ENCODE data around the gene CLIC1.

Gene CLIC1

GRCh38 chr6:31737991-31738979 is 2.0 kb upstream of the CLIC1 start:
- peak; percentile 48 for DNase-seq (ENCODE audit: low read depth, low spot score)

DNA sequence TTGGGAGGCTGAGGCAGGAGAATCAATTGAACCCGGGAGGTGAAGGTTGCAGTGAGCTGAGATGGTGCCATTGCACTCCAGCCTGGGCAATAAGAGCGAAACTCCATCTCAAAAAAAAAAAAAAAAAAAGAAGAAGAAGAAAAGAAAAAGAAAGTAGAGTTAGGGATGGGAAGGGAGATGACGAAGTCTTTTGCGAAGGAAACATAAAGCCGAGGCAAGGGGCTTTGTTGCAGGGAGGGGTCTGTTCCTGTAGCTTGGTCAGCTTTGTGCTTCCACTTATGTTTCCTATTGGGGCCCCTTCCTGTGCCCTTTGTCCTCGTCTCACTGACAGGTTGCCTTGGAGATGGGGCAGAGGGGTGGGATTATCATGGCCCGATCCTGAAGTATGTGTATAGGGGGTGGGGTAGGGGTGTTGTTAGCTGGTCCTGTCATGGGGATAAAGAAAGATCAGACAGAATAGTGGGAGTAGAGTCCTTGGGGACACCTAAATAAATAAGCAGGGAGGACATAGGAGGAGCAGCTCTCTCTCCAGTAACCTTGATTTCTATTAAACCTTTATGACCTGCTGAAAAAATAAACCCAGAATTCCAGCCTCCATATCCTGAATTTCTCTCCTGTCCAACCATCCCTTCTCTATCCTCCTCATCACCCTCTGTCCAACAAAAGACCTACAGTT is 1.1 kb upstream of the CLIC1 start:
- no peak for DNase-seq (ENCODE audit: low read depth, low spot score)

DNA sequence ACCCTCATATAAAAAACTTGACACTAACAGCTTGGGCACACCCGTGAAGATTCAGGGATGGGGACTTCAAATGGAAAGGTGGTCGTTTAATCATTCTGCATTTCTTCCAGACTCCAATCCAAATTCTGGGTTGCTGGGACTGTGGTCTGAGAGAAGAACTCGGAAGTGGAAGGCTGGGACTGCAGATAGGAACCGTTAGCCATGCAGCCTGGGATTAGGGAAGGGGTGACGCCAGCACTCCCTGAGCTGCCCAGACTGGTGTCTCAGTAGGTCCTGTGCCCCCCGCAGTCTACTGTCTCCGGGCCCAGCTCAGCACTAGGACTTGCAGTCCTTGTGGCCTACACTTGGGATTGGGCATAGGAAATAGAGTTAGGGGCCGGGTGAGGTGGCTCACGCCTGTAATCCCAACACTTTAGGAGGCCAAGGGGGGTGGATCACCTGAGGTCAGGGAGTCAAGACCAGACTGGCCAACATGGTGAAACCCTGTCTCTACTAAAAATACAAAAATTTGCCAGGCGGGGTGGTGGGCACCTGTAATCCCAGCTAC is 511 bp upstream of the CLIC1 start:
- no peak for DNase-seq (ENCODE audit: low read depth, low spot score)

- peak; percentile 39 for DNase-seq (ENCODE audit: low read depth, low spot score)
Measured at GRCh38 chr6:31734821-31735406, 1.4 kb downstream of the CLIC1 start.

DNA sequence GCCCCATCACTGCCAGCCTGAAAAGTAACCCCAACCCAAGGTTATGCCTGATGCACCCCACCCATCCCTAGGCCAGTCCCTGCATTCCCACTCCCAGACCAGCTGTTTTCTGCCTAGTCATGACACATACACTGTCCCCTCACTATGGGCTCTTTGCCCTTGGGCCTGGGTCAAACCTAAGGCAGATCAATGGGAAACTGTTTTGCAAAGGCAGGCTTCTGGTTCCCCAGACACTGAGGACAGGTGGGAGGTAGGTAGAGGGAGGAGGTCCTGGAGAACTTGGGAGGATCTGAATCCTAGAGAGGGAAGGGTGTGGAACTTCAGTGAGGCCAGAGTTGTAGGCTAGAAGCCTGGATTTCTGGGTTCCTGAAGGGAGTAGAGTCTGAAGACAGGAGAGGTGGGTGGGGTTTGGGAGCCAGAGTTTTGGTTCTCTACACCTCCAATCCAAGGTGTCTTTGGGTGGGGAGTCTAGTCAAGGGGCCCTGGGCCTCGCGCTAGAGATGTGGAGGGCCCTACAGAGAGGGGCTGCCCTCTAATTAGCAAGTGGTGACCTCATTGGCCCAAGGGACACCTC is 2.0 kb downstream of the CLIC1 start:
- DNase-seq (ENCODE audit: low read depth, low spot score): no peak

DNA sequence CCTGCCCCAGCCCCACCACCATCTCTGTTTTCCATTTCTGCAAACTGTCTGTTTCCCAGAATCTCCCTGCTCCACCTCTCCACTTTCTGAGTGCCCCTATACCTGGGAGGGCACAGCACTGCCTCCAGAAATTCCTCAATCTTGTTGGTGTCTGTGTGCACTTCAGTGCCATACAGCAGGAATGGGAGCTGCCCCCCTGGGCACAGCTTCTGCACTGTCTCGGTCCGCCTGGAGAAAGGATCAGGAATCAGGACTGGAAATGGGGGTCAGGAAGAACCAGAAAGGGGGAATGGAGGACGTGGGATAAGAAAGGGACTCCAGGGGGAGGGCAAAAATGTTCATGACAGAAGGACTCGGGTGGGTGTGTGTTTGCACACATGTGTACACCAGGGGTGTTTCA is 2.6 kb downstream of the CLIC1 start:
- no peak for DNase-seq (ENCODE audit: low read depth, low spot score)

GRCh38 chr6:31732029-31732428 is 4.3 kb downstream of the CLIC1 start:
- DNase-seq (ENCODE audit: low read depth, low spot score): no peak

- DNase-seq (ENCODE audit: low read depth, low spot score): no peak
Measured at GRCh38 chr6:31730631-31731086, 5.7 kb downstream of the CLIC1 start.

- no peak for DNase-seq (ENCODE audit: low read depth, low spot score)
Measured at GRCh38 chr6:31729979-31730630, 6.2 kb downstream of the CLIC1 start.

- peak; percentile 58 for DNase-seq (ENCODE audit: low read depth, low spot score)
Measured at GRCh38 chr6:31729515-31729978, 6.8 kb downstream of the CLIC1 start.

DNA sequence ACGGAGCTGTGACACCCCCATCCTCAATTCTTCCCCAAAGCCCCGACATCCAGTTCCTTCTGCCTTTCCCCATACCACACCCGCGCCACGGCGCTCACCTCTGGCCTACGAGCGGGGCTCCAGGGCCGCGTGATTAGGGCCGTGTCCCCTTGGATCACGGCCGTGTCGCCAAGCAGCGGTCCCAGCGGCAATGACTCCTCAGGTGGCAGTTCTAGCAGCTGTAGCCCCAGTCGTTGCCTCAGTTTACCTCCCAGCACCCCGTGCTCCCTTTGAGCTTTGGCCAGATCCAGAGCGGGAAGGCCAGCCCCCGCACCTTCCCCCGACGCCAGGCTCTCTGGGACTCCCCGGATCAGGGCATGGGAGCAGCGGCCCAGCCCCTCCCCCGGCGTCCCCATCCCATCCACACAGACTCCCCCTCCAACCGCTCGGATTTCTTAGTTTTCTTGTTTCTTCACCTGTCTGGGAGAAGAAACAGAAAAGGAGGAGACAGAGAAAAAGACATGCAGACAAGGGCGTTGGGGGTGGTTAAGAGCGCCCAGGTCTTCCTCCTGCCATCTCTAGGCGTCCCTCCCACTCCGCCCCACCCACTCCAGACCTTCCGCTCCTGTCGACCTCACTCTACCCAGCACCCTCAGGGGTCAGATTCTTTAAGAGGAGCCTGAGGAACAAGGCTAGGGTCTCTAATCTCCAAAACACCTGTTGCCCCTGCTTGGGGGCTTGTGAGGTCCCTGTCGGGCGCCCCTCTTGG is 7.4 kb downstream of the CLIC1 start, which contains the start of gene DDAH2:
Gene DDAH2, minus strand, starts transcription at position 533 of the 748 bp plus-strand sequence. Its CDS starts 138 bp downstream, at position 395.
- no peak for DNase-seq (ENCODE audit: low read depth, low spot score)

- DNase-seq (ENCODE audit: low read depth, low spot score): no peak
Measured at GRCh38 chr6:31727717-31728671, 8.3 kb downstream of the CLIC1 start.

DNA sequence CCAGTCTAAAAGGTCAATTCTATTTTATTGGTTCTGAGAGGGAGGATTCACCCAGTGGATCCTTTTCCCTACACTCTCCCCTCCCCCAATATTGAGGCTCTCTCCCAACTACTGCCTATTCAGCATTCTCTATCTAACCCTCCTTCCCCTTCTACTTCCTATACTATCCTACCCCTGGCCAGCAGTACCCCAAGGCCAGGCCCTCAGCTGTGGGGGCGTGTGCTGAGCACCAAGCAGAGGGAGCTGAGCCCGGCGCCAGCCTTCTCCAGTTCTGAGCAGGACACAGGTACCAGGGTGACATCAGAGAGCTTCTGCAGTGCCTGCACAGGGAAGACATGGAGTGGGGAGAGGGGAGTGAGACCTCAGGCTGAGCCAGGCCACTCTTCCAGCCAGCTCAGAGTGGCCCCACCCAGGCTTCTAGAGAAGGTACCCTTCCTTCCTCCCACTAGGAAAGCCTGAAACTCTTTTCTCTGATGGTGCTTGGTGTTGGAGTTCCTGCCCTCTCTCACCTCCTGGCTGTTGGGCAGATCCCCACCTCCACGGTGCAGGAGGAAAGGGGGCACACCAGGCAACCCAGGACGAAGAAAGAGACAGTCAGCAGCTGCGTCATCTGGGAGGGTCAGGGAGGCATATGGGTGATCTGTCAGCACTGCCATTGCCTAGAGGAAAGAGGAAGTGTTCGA is 9.2 kb downstream of the CLIC1 start:
- DNase-seq (ENCODE audit: low read depth, low spot score): no peak

GRCh38 chr6:31725502-31726350 is 10.6 kb downstream of the CLIC1 start:
- no peak for DNase-seq (ENCODE audit: low read depth, low spot score)

DNA sequence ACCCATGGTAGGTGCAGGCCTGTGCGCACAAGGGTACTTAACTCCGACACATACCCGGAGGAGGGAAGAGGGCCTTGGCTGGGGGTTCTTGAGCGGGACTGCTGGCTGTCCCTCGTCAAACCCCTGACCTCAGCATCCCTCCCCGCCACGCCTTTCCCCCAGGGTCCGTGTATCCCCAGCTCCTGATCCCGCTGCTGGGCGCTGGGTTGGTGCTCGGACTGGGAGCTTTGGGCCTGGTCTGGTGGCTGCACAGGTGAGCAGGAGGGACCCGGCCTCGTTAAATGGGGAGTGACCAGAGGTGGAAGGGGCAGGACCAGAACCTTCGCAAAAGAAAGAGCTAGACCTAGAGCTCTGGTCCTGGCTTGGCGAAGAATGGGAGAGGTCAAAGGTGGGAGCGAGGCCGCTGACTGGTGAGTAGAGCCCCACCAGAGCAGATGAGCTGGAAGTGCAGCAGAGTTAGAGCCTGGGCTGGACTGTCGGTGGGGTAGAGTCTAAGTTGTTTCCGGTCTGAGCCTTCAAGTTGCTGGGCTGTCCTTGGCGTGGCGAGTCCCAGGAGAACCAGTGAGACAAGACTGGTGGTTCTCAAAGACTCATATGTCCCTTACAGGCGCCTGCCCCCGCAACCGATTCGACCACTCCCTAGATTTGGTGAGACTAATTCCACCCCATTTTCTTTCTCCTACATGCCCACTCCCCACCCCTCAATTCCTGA is 12.2 kb downstream of the CLIC1 start:
- no peak for DNase-seq (ENCODE audit: low read depth, low spot score)

GRCh38 chr6:31723245-31723979 is 12.9 kb downstream of the CLIC1 start, which contains the start of gene MPIG6B:
MPIG6B (plus strand) TSS chr6:31723373; CDS start chr6:31723384, 11 bp downstream.
- no peak for DNase-seq (ENCODE audit: low read depth, low spot score)

Data from activated CD4-positive, CD25-positive, alpha-beta regulatory T cell treated with anti-CD3 and anti-CD28 coated beads, Interleukin-2, amount 50 U/mL, for 16 hours (primary cell).